Liver (tissue), 9 donors: ENCODE data around the gene GLP2R. TPM values are rescaled to one million over a fixed set of nuclear protein-coding genes. Genes with fewer than 3 reads are reported as not detected.

Experiments
- DNase-seq: peaks from one replicate; pipeline ENCODE4 v3.0.0-alpha.2; 2017; ENCODE audit warnings: low spot score
- H3K27ac ChIP-seq, 2 donors: one replicate each; pipeline ENCODE4 v1.7.0; 2013; ENCODE audit warnings: inconsistent platforms in 2 of 2, low read length in 2 of 2, control low read depth in 1 of 2, low read depth in 1 of 2, mild to moderate bottlenecking in 1 of 2
- H3K27me3 ChIP-seq, 4 donors: one replicate each; pipeline versions ENCODE4 v1.6.1 to v1.7.0; 2013; ENCODE audit warnings: low read length in 3 of 4, inconsistent platforms in 1 of 4, mild to moderate bottlenecking in 1 of 4, moderate library complexity in 1 of 4; ENCODE audit not compliant: control insufficient read depth in 4 of 4, insufficient read depth in 4 of 4
- H3K36me3 ChIP-seq, 4 donors: one replicate each; pipeline versions ENCODE4 v1.6.1 to v1.7.0; 2013; ENCODE audit warnings: low read length in 3 of 4, mild to moderate bottlenecking in 3 of 4, low read depth in 1 of 4, moderate library complexity in 1 of 4; ENCODE audit not compliant: control insufficient read depth in 4 of 4, insufficient read depth in 3 of 4
- H3K4me1 ChIP-seq, 4 donors: one replicate each; pipeline versions ENCODE4 v1.6.1 to v1.7.0; 2013; ENCODE audit warnings: low read length in 3 of 4, mild to moderate bottlenecking in 3 of 4, moderate library complexity in 1 of 4; ENCODE audit not compliant: control insufficient read depth in 4 of 4, insufficient read depth in 4 of 4
- H3K4me3 ChIP-seq, 3 donors: one replicate each; pipeline versions ENCODE4 v1.6.1 to v1.7.0; 2013; ENCODE audit warnings: low read length in 3 of 3, control low read depth in 1 of 3, low read depth in 1 of 3, mild to moderate bottlenecking in 1 of 3
- H3K9ac ChIP-seq, 2 donors: one replicate each; pipeline ENCODE4 v1.7.0; 2013; ENCODE audit warnings: low read length in 2 of 2, mild to moderate bottlenecking in 2 of 2, moderate library complexity in 2 of 2, control low read depth in 1 of 2, low read depth in 1 of 2
- H3K9me3 ChIP-seq, 4 donors: one replicate each; pipeline versions ENCODE4 v1.6.1 to v1.7.0; 2013; ENCODE audit warnings: low read length in 3 of 4; ENCODE audit not compliant: control insufficient read depth in 4 of 4
- CTCF ChIP-seq: fragments of 150-350 bp; IDR thresholded peaks from 2 replicates; pipeline ENCODE4 v1.5.1; 2017; ENCODE audit warnings: improper control_type of control experiment, low read depth, low read length; ENCODE audit not compliant: missing input control
- FOXA1 ChIP-seq: IDR thresholded peaks from 2 replicates; pipeline ENCODE4 v1.6.1; 2016; ENCODE audit warnings: antibody characterized with exemption
- FOXA2 ChIP-seq: IDR thresholded peaks from 2 replicates; pipeline ENCODE4 v1.6.1; 2016; ENCODE audit warnings: antibody characterized with exemption
- GABPA ChIP-seq, 2 donors: IDR thresholded peaks in 1 of 2; conservative IDR thresholded peaks in 1 of 2; 2 replicates each; pipeline ENCODE4 v1.6.1; 2016; ENCODE audit warnings: antibody characterized with exemption in 2 of 2, mild to moderate bottlenecking in 1 of 2, moderate library complexity in 1 of 2
- HNF4A ChIP-seq, 2 donors: conservative IDR thresholded peaks; 2 replicates each; pipeline ENCODE4 v1.6.1; 2016; ENCODE audit warnings: antibody characterized with exemption in 2 of 2, mild to moderate bottlenecking in 2 of 2
- HNF4G ChIP-seq: IDR thresholded peaks from 2 replicates; pipeline ENCODE4 v1.6.1; 2016; ENCODE audit warnings: antibody characterized with exemption
- JUND ChIP-seq, 2 donors: IDR thresholded peaks; 2 replicates each; pipeline ENCODE4 v1.6.1; 2016; ENCODE audit warnings: antibody characterized with exemption in 2 of 2
- MAX ChIP-seq: IDR thresholded peaks from 2 replicates; pipeline ENCODE4 v1.6.1; 2016; ENCODE audit warnings: antibody characterized with exemption
- REST ChIP-seq: IDR thresholded peaks from 2 replicates; pipeline ENCODE4 v1.6.1; 2016; ENCODE audit warnings: antibody characterized with exemption, mild to moderate bottlenecking
- RXRA ChIP-seq, 2 donors: IDR thresholded peaks; 2 replicates each; pipeline ENCODE4 v1.6.1; 2017 to 2018; ENCODE audit warnings: antibody characterized with exemption in 2 of 2, mild to moderate bottlenecking in 1 of 2
- SP1 ChIP-seq: IDR thresholded peaks from 2 replicates; pipeline ENCODE4 v1.6.1; 2018; ENCODE audit warnings: antibody characterized with exemption, mild to moderate bottlenecking
- TAF1 ChIP-seq: conservative IDR thresholded peaks from 2 replicates; pipeline ENCODE4 v1.6.1; 2016; ENCODE audit warnings: antibody characterized with exemption, mild to moderate bottlenecking
- YY1 ChIP-seq: IDR thresholded peaks from 2 replicates; pipeline ENCODE4 v1.6.1; 2016; ENCODE audit warnings: antibody characterized with exemption, mild to moderate bottlenecking
- WGBS: extraction: QIAGEN DNeasy Blood & Tissue Kit; methylation state at CpG from one replicate; pipeline ENCODE4 v1.1.7; 2013; 5-methylcytosine and 5-hydroxymethylcytosine counted together
- polyA plus RNA-seq, 2 donors: library from polyadenylated mRNA; stranded (reverse) in 1 of 2; unstranded in 1 of 2; fragments of 200-250 nt in 1 of 2; fragments of >200 nt in 1 of 2; fragmentation: Nextera tagmentation in 1 of 2; extraction: Ambion mirVana in 1 of 2; gene quantifications; one replicate each; pipeline versions ENCODE4 v1.2.1 to v1.2.3, GENCODE V29; 2013 to 2015
- total RNA-seq, 2 donors: library from RNA; depleted of rRNA; stranded (reverse); fragments of >200 nt; gene quantifications; one replicate each; pipeline ENCODE4 v1.2.3, GENCODE V29; 2014
- TF ChIP-seq, protein P1 (sequence below): IDR thresholded peaks from 2 replicates; pipeline ENCODE4 v1.6.1; 2016; ENCODE audit warnings: antibody characterized with exemption
- donor health status: healthy.
- donor health status: healthy.
- donor health status: healthy.
- donor health status: healthy.
- donor health status: healthy.

The GLP2R gene
- total and polyA plus RNA-seq, 4 donors, result 0.39 to 1.4 (median 0.58) TPM

DNA sequence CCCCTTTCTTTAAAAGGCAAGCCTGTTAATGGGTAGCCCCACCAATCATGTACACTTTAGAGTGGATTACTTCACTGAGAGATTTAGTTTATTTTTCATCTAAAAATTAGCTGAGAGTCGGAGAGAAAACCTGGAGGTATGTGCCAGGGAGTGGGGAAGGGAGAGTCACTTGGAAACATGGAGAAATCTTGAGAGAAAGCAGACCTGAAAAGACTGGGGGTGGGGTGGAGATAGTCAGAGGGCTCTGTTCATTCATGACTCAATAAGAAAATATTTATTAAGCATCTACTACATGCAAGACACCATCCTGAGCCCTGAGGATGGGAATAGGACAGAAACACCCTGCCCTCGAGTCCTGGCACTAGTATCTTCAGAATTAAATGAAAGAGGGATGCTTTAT lies 106.8 kb downstream of the GLP2R start:
- Histone ChIP-seq H3K9ac (no peak overlapping the region), H3K27ac (no peak overlapping the region), H3K4me1 (no peaks in the 10 kb centered on the region), H3K27me3 (peaks cover 0 to 3% (median 1%) of the 10 kb centered on the region in 4 donors), H3K36me3 (no peaks in the 10 kb centered on the region), H3K4me3 (no peak overlapping the region), H3K9me3 (no peaks in the 10 kb centered on the region)
- TF ChIP-seq FOXA2 (no peak), RXRA (IDR thresholded peaks at IDR 0.05) (no peak), YY1 (no peak), FOXA1 (no peak), GABPA (IDR thresholded peaks at IDR 0.05 in 1 of 2, conservative IDR thresholded peaks at IDR 0.05 in 1 of 2) (no peak), JUND (IDR thresholded peaks at IDR 0.05) (no peak), MAX (no peak), REST (no peak), SP1 (no peak), HNF4G (no peak), HNF4A (conservative IDR thresholded peaks at IDR 0.05) (no peak)
- TF ChIP-seq, protein P1, sequence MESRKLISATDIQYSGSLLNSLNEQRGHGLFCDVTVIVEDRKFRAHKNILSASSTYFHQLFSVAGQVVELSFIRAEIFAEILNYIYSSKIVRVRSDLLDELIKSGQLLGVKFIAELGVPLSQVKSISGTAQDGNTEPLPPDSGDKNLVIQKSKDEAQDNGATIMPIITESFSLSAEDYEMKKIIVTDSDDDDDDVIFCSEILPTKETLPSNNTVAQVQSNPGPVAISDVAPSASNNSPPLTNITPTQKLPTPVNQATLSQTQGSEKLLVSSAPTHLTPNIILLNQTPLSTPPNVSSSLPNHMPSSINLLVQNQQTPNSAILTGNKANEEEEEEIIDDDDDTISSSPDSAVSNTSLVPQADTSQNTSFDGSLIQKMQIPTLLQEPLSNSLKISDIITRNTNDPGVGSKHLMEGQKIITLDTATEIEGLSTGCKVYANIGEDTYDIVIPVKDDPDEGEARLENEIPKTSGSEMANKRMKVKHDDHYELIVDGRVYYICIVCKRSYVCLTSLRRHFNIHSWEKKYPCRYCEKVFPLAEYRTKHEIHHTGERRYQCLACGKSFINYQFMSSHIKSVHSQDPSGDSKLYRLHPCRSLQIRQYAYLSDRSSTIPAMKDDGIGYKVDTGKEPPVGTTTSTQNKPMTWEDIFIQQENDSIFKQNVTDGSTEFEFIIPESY, result no peak
- no peak for DNase-seq
- 67% methylated on average over 2 of the region's 2 CpGs for WGBS

- peaks cover 0 to 3% (median 0%) of the 10 kb centered on the region in 4 donors for H3K27me3 ChIP-seq
- no peak overlapping the region for H3K27ac ChIP-seq
- 81% methylated on average over 7 of the region's 7 CpGs for WGBS
- TF ChIP-seq FOXA1 (no peak), TAF1 (no peak), YY1 (no peak), CTCF (no peak), HNF4A (conservative IDR thresholded peaks at IDR 0.05) (no peak), JUND (IDR thresholded peaks at IDR 0.05) (no peak), SP1 (no peak), REST (no peak)
- TF ChIP-seq, protein P1, result no peak
- H3K4me3 ChIP-seq, result no peak overlapping the region
- no peak overlapping the region for H3K9ac ChIP-seq
- DNase-seq, result no peak
- peaks cover 0 to 2% (median 0%) of the 10 kb centered on the region in 4 donors for H3K36me3 ChIP-seq
- H3K4me1 ChIP-seq, result no peaks in the 10 kb centered on the region
- H3K9me3 ChIP-seq, result peaks cover 0 to 3% (median under 1%) of the 10 kb centered on the region in 4 donors
Measured at GRCh38 chr17:9934331-9934730, 108.6 kb downstream of the GLP2R start.
